ENCODE results near the gene JADE2.

Gene JADE2

DNA sequence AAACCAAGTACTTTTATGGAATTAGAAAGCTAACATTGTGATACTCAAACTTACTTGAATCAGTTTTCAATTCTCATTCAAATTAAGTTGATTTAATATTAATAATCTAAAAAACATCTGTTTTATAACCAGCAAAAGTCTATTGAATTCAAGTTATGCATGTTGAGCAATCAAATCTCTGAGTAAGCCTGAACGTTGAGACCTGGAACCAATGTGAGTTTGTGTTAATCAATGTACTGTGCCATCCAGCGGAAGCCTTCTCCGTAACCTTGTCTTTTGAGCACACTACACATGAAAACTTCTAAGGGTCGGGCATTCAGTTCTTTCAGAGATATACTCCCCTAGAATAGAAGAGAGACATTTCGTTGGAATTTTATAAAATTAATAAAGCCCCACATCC, 81.3 kb downstream of the JADE2 start:
- no peak overlapping the region for H3K4ac ChIP-seq (ENCODE audit: low read depth, low read length)
- H3K36me3 ChIP-seq (ENCODE audit: control insufficient read depth, insufficient read depth, low read length), result peaks cover 2% of the 10 kb centered on the region
- H3K79me2 ChIP-seq (ENCODE audit: control insufficient read depth, insufficient read depth, low read length), result no peaks in the 10 kb centered on the region
- H2BK120ac ChIP-seq (ENCODE audit: low read depth, low read length), result no peak overlapping the region
- no CpG with 5 or more reads among the region's 5 CpGs for WGBS (ENCODE audit: extremely low coverage, insufficient coverage, low lambda C conversion rate)
- H2BK5ac ChIP-seq (ENCODE audit: low read length), result no peak overlapping the region
- H3K27ac ChIP-seq (ENCODE audit: low read depth, low read length), result no peak overlapping the region
- H3K4me2 ChIP-seq (ENCODE audit: low read length), result no peak overlapping the region
- no peak overlapping the region for H3K18ac ChIP-seq (ENCODE audit: low read length)
- no peak overlapping the region for H2BK15ac ChIP-seq (replicated peaks; ENCODE audit: low read depth)
- no peak overlapping the region for H3K23ac ChIP-seq (ENCODE audit: low read length)
- no peak overlapping the region for H3K9ac ChIP-seq (ENCODE audit: low read length)
- DNase-seq, result no peak
- H3K4me3 ChIP-seq (ENCODE audit: low read length), result no peak overlapping the region
- H3K4me1 ChIP-seq (ENCODE audit: control insufficient read depth, low read depth, low read length), result no peaks in the 10 kb centered on the region
- H4K5ac ChIP-seq (ENCODE audit: low read length), result no peak overlapping the region
- no peak overlapping the region for H2AK5ac ChIP-seq (ENCODE audit: low read length)
- no peaks in the 10 kb centered on the region for H3K27me3 ChIP-seq (ENCODE audit: insufficient read depth, low read length, poor library complexity)
- no peaks in the 10 kb centered on the region for H3K79me1 ChIP-seq (ENCODE audit: low read length)
- H3K56ac ChIP-seq (ENCODE audit: low read length), result no peak overlapping the region
- H4K8ac ChIP-seq (ENCODE audit: low read depth, low read length), result no peak overlapping the region

DNA sequence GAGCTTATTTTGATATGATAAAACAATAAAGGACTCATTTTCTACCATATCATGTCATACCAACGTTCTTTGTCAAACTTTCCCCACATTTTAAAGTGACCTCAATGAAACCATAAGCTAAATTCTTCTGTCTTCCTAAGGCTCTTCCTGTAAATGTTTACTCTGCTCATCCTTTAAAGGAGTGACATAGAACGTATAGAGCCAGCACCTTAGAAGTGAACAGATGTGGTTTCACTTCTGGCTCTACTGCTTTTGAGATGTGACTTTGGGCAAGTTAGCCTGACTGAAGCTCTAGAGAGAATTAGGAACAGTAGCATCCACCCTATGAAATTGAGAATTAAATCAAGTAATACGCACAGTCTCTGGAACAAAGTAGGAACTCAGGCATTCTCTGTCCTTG, 83.1 kb downstream of the JADE2 start:
- no peak overlapping the region for H3K23ac ChIP-seq (ENCODE audit: low read length)
- H4K5ac ChIP-seq (ENCODE audit: low read length), result no peak overlapping the region
- no peak overlapping the region for H2BK15ac ChIP-seq (replicated peaks; ENCODE audit: low read depth)
- H3K18ac ChIP-seq (ENCODE audit: low read length), result no peak overlapping the region
- no CpG with 5 or more reads among the region's 3 CpGs for WGBS (ENCODE audit: extremely low coverage, insufficient coverage, low lambda C conversion rate)
- no peak overlapping the region for H4K8ac ChIP-seq (ENCODE audit: low read depth, low read length)
- no peak overlapping the region for H3K9ac ChIP-seq (ENCODE audit: low read length)
- DNase-seq, result no peak
- H3K4me2 ChIP-seq (ENCODE audit: low read length), result no peak overlapping the region
- H3K56ac ChIP-seq (ENCODE audit: low read length), result no peak overlapping the region
- no peaks in the 10 kb centered on the region for H3K79me1 ChIP-seq (ENCODE audit: low read length)
- no peak overlapping the region for H2AK5ac ChIP-seq (ENCODE audit: low read length)
- peaks cover 2% of the 10 kb centered on the region for H3K36me3 ChIP-seq (ENCODE audit: control insufficient read depth, insufficient read depth, low read length)
- H2BK5ac ChIP-seq (ENCODE audit: low read length), result no peak overlapping the region
- no peak overlapping the region for H2BK120ac ChIP-seq (ENCODE audit: low read depth, low read length)
- H3K27me3 ChIP-seq (ENCODE audit: insufficient read depth, low read length, poor library complexity), result no peaks in the 10 kb centered on the region
- H3K27ac ChIP-seq (ENCODE audit: low read depth, low read length), result no peak overlapping the region
- no peaks in the 10 kb centered on the region for H3K79me2 ChIP-seq (ENCODE audit: control insufficient read depth, insufficient read depth, low read length)
- H3K4ac ChIP-seq (ENCODE audit: low read depth, low read length), result no peak overlapping the region
- no peak overlapping the region for H3K4me3 ChIP-seq (ENCODE audit: low read length)
- H3K4me1 ChIP-seq (ENCODE audit: control insufficient read depth, low read depth, low read length), result no peaks in the 10 kb centered on the region

DNA sequence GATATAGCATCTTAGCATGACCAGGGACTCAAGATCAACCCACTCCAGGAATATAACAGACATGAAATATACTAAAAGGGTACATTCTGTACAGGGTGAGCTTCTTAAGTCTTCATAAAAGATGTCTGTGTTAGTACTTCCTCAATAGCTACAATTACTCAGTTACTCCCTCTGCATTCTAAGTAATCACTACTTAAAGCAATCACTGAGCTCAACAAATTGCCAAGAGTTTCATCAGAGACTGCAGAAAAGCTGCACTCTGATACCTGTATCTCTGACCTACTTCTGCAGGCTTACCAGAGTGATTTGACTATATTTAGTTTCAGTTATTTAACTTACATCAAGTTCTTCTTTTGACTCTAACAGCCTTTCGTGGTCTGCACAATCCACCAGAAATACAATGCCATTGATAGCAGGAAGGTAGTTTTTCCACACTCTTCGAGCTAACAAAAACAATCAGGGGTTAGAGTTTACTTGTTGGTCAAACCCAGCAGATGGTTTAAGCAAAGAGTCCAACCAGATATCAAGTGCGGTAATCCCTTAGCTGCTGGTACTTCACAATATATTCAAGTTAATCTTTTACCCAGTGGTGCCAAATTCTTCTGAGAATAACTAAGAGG, 83.9 kb downstream of the JADE2 start:
- Histone ChIP-seq H3K56ac (ENCODE audit: low read length) (no peak overlapping the region), H3K27me3 (ENCODE audit: insufficient read depth, low read length, poor library complexity) (no peaks in the 10 kb centered on the region), H3K4me3 (ENCODE audit: low read length) (no peak overlapping the region), H3K79me1 (ENCODE audit: low read length) (no peaks in the 10 kb centered on the region), H2BK120ac (ENCODE audit: low read depth, low read length) (no peak overlapping the region), H3K36me3 (ENCODE audit: control insufficient read depth, insufficient read depth, low read length) (peaks cover 2% of the 10 kb centered on the region), H3K4me1 (ENCODE audit: control insufficient read depth, low read depth, low read length) (no peaks in the 10 kb centered on the region), H3K4ac (ENCODE audit: low read depth, low read length) (no peak overlapping the region), H3K27ac (ENCODE audit: low read depth, low read length) (no peak overlapping the region), H4K8ac (ENCODE audit: low read depth, low read length) (no peak overlapping the region), H2BK5ac (ENCODE audit: low read length) (no peak overlapping the region), H3K18ac (ENCODE audit: low read length) (no peak overlapping the region), H2BK15ac (replicated peaks; ENCODE audit: low read depth) (no peak overlapping the region), H3K23ac (ENCODE audit: low read length) (no peak overlapping the region), H2AK5ac (ENCODE audit: low read length) (no peak overlapping the region), H4K5ac (ENCODE audit: low read length) (no peak overlapping the region), H3K79me2 (ENCODE audit: control insufficient read depth, insufficient read depth, low read length) (no peaks in the 10 kb centered on the region), H3K4me2 (ENCODE audit: low read length) (no peak overlapping the region), H3K9ac (ENCODE audit: low read length) (no peak overlapping the region)
- no CpG with 5 or more reads among the region's 3 CpGs for WGBS (ENCODE audit: extremely low coverage, insufficient coverage, low lambda C conversion rate)
- no peak for DNase-seq

DNA sequence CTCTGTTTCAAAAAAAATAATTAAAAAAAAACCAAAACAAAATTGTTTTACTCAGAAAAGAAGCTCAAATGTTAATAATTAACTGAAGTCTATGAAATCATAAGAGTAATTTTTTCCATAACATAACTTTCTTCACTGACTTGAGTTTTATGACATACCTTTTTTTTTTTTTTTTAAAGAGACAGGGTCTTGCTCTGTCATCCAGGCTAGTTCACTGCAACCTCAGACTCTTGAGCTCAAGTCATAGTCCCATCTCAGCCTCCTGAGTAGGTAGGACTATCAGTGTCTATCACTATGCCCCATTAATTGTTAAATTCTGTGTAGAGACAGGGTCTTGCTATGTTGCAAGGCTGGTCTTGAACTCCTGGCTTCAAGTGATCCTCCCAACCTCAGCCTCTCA, 85.3 kb downstream of the JADE2 start:
- Histone ChIP-seq H3K79me2 (ENCODE audit: control insufficient read depth, insufficient read depth, low read length) (no peaks in the 10 kb centered on the region), H3K4ac (ENCODE audit: low read depth, low read length) (no peak overlapping the region), H3K56ac (ENCODE audit: low read length) (no peak overlapping the region), H3K4me3 (ENCODE audit: low read length) (no peak overlapping the region), H3K18ac (ENCODE audit: low read length) (no peak overlapping the region), H3K4me2 (ENCODE audit: low read length) (no peak overlapping the region), H3K27me3 (ENCODE audit: insufficient read depth, low read length, poor library complexity) (no peaks in the 10 kb centered on the region), H3K27ac (ENCODE audit: low read depth, low read length) (no peak overlapping the region), H3K79me1 (ENCODE audit: low read length) (no peaks in the 10 kb centered on the region), H2BK15ac (replicated peaks; ENCODE audit: low read depth) (no peak overlapping the region), H3K9ac (ENCODE audit: low read length) (no peak overlapping the region), H3K23ac (ENCODE audit: low read length) (no peak overlapping the region), H3K36me3 (ENCODE audit: control insufficient read depth, insufficient read depth, low read length) (peaks cover 2% of the 10 kb centered on the region), H4K5ac (ENCODE audit: low read length) (no peak overlapping the region), H3K4me1 (ENCODE audit: control insufficient read depth, low read depth, low read length) (no peaks in the 10 kb centered on the region), H2BK5ac (ENCODE audit: low read length) (no peak overlapping the region), H2AK5ac (ENCODE audit: low read length) (no peak overlapping the region), H4K8ac (ENCODE audit: low read depth, low read length) (no peak overlapping the region), H2BK120ac (ENCODE audit: low read depth, low read length) (no peak overlapping the region)
- no peak for DNase-seq

DNA sequence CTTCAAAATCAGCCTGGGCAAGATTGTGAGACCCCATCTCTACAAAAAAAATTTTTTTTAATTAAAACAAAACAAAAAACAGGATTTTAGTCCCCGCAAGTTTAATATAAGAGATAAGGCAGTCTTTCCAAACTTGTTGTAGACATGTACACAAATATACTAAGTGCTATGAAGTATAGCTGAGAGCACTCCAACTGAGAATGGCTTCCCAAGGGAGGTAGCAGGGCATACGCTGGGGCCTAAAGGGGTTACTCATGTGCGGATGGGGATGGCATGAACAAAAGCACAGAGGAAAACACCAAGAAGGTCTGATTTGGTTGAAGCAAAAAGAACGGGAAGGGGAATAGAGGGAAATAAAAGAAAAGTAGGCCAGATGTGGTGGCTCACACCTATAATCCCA, 86.0 kb downstream of the JADE2 start:
- Histone ChIP-seq H3K27ac (ENCODE audit: low read depth, low read length) (no peak overlapping the region), H3K79me1 (ENCODE audit: low read length) (no peaks in the 10 kb centered on the region), H3K9ac (ENCODE audit: low read length) (no peak overlapping the region), H3K4me1 (ENCODE audit: control insufficient read depth, low read depth, low read length) (no peaks in the 10 kb centered on the region), H3K18ac (ENCODE audit: low read length) (no peak overlapping the region), H3K23ac (ENCODE audit: low read length) (no peak overlapping the region), H3K56ac (ENCODE audit: low read length) (no peak overlapping the region), H2BK120ac (ENCODE audit: low read depth, low read length) (no peak overlapping the region), H3K36me3 (ENCODE audit: control insufficient read depth, insufficient read depth, low read length) (peaks cover 2% of the 10 kb centered on the region), H3K79me2 (ENCODE audit: control insufficient read depth, insufficient read depth, low read length) (no peaks in the 10 kb centered on the region), H4K8ac (ENCODE audit: low read depth, low read length) (no peak overlapping the region), H3K4me2 (ENCODE audit: low read length) (no peak overlapping the region), H2BK15ac (replicated peaks; ENCODE audit: low read depth) (no peak overlapping the region), H4K5ac (ENCODE audit: low read length) (no peak overlapping the region), H2BK5ac (ENCODE audit: low read length) (no peak overlapping the region), H3K4ac (ENCODE audit: low read depth, low read length) (no peak overlapping the region), H3K4me3 (ENCODE audit: low read length) (no peak overlapping the region), H3K27me3 (ENCODE audit: insufficient read depth, low read length, poor library complexity) (no peaks in the 10 kb centered on the region), H2AK5ac (ENCODE audit: low read length) (no peak overlapping the region)
- no CpG with 5 or more reads among the region's 4 CpGs for WGBS (ENCODE audit: extremely low coverage, insufficient coverage, low lambda C conversion rate)
- no peak for DNase-seq

DNA sequence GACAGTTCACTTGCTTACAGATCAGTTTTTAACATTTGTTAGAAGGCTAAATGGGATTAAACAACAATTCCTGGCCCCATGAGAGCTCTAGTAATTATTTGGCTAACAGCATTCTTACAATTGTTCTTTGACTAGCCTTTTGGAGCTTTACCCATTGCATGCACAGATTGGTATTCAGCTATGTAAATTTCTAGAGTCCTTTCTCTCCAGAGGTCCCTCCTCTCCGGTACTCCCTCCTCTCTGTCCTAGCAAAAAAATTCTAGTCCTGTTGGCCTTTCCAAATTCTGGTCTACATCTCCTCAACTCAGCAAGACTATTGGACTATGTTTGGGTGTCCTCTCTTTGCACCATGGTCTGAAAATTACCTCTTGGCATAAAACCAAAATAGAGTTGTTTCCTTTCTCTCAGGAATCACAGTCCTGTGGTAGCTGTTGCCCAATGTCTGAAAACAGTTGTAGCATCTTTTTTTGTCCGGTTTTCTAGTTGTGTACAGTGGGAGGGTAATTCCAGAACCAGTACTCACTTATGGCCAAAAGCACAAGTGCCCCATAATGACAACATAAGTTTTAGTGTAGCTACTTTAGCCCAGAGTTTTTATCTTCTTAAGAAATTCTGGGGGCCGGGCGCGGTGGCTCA, 89.1 kb downstream of the JADE2 start:
- H2BK5ac ChIP-seq (ENCODE audit: low read length), result no peak overlapping the region
- H3K4me2 ChIP-seq (ENCODE audit: low read length), result no peak overlapping the region
- no peak overlapping the region for H4K8ac ChIP-seq (ENCODE audit: low read depth, low read length)
- no CpG with 5 or more reads among the region's 5 CpGs for WGBS (ENCODE audit: extremely low coverage, insufficient coverage, low lambda C conversion rate)
- H3K27ac ChIP-seq (ENCODE audit: low read depth, low read length), result no peak overlapping the region
- no peaks in the 10 kb centered on the region for H3K79me1 ChIP-seq (ENCODE audit: low read length)
- DNase-seq, result peak; percentile 37
- no peak overlapping the region for H3K4ac ChIP-seq (ENCODE audit: low read depth, low read length)
- H2BK120ac ChIP-seq (ENCODE audit: low read depth, low read length), result no peak overlapping the region
- H3K36me3 ChIP-seq (ENCODE audit: control insufficient read depth, insufficient read depth, low read length), result no peaks in the 10 kb centered on the region
- no peak overlapping the region for H2BK15ac ChIP-seq (replicated peaks; ENCODE audit: low read depth)
- H3K4me3 ChIP-seq (ENCODE audit: low read length), result no peak overlapping the region
- no peak overlapping the region for H3K18ac ChIP-seq (ENCODE audit: low read length)
- no peak overlapping the region for H3K56ac ChIP-seq (ENCODE audit: low read length)
- H4K5ac ChIP-seq (ENCODE audit: low read length), result no peak overlapping the region
- no peak overlapping the region for H2AK5ac ChIP-seq (ENCODE audit: low read length)
- no peak overlapping the region for H3K9ac ChIP-seq (ENCODE audit: low read length)
- H3K4me1 ChIP-seq (ENCODE audit: control insufficient read depth, low read depth, low read length), result no peaks in the 10 kb centered on the region
- H3K27me3 ChIP-seq (ENCODE audit: insufficient read depth, low read length, poor library complexity), result no peaks in the 10 kb centered on the region
- H3K79me2 ChIP-seq (ENCODE audit: control insufficient read depth, insufficient read depth, low read length), result no peaks in the 10 kb centered on the region
- no peak overlapping the region for H3K23ac ChIP-seq (ENCODE audit: low read length)
